Activated CD8-positive, alpha-beta memory T cell treated with anti-CD3 and anti-CD28 coated beads, Interleukin-2, amount 50 U/mL, for 1 hour (primary cell): ENCODE data around the gene CMIP.

ENCODE experiments used
- DNase-seq: peaks from one replicate; pipeline ENCODE4 v3.0.0-alpha.2; 2020; ENCODE audit errors: extremely low read depth

CMIP gene

DNA sequence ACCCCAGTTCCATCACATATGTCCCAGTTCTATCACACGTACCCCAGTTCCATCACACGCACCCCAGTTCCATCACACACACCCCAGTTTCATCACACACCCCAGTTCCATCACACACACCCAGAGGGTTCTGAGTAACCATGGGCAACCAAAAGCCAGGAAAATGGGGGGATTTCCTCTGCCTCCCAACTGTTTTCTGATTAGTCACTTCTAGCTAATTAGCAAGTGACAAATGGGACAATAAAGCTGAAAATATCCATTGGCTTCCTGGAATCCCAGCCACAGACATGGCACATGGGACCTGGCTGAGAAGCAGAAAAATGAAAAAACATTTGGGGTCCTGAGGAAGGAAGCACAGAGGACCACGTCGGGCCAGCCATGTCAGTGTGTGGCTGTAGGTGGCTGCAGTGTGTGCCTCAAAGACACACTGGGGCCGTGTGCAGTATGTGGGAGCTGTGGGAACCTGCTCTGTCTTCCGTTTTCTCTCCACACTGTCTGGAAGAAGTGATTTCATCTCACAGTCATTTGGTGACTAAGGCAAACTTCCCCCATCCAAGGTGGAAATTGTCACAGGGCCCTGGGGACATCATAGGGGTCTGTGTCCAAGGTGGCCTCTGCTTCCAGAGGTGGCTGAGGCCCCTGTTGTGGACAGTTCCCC lies 106.7 kb downstream of the CMIP start:
- DNase-seq: no peak

DNA sequence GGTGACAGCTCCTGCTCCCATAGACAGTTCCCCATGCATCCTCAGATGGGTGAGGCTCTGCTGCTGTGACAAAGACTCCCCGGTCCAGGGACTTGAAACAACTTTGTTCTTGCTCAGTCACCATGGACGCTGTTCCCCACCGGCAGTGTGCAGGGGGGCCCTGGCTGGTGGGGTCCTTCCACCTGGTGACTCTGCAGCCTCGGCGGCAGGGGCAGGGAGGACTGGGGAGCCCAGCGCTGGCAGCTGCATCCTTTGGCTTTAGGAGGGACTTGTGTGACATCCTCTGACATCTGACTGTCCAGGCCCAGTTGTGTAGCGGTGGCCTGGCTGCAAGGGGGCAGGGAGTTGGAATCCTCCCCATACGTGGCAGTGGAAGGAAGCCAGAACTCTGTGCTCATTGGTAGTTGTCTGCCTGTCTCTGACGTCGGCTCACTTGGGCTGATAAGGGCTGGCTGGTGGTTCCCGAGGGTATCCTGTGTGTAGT lies 107.3 kb downstream of the CMIP start:
- DNase-seq: no peak

DNA sequence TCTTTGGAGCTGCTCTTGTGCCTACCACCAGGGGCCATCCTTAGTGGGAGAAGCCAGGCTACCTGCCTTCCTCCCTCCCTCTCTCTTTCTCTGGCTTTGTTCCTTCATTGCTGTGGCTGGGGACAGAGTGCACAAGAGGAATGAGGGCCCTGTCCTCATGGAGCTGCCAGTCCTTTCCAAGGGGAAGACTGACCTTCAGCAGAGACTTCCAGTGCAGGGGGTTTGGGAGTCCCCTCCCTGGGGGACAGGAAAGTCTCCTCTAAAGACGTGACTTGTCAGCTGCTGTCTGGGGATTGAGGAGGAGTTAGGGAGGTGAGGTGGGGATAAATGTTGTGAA lies 108.1 kb downstream of the CMIP start:
- no peak for DNase-seq

DNA sequence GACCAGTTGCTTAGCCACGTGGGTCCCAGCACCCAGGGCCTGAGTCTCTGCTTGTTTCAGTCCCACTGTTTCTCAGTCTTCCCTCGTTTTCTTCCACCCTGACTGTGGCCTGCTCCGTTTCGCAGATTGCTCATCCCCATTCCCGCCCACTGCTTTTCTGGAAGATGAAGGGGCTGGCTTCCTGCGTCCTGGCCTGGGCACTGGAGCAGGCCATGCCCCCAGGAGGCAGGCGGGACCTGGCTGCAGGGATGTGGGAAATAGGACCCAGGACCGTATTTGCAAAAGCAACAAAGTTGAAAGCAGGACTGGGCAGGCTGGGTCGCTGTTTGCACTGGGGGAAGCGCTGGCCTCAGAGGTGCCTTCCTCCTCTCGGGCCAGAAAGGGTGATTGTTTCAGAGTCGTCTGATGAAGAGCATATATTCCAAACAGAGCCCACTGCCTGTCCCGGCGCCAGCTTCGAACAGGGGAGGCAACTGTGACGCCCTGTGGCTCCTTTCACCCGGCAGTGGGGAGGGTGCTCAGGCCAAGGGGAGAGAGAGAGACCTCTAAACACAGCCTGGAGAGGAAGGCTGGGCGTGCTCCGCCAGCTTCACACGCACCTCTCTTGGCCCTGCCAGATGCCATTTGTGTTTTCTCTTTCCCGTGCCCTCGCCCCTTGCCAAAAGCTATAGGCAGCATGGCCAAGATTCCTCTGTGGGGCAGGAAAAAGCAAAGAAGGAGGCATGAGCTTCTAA lies 108.6 kb downstream of the CMIP start:
- no peak for DNase-seq

DNA sequence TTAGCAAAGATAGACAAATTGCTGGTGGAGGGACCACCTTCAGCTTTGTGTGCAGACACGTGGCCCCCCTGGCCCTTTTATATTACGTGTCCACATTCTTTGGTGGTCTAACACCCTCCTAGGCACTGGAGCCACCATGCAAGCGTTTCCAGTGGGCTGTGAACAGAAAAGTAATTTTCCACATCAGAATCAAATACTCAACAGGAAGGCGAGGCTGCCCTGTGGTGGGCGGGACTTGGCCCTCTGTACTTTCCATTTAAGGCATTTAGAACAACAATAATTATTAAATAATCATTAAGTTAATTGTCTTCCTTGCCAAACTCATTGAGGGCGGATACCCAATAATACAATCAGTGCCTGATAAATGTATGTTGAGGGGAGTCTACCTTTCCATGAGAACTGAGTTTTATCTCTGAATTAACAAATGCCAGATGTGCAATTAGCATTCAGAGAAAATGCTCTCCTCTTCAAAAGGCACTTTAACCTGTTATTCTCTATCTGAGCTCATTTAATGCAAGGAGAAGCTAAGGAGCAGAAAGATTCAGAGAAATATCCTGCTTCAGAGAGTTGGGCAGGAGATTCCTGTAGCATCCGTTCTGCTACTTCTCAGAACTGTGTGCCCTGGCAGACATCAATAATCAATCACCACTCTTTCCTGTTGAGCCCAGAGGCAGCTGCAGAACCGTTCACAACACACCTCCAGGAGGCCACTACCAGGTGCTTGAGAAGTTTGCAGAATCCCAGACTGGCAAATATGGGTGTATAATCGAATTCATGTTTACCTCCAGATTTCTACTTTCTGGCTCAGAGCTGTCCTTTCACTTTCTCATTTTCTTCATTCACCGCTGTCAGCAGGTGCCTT lies 109.4 kb downstream of the CMIP start:
- DNase-seq: no peak

DNA sequence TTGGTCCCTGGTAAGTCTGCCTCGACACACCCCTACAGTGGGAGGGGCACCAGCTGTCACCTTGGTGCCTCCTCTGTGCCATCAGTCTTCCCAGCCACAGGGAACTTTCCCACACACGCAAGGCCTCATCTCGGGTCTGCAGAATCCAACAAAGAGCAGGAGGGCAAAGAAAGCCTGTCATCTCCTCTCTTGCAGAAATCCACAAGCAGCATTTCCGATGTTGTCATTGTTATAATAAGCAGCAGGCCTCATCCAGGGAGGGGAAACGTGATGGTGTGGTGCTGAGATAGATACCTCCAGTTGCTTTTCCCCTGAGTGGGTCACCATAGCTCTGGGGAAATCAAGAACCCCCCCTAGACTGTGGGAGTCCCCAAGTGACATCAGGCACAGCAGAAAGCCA lies 110.4 kb downstream of the CMIP start:
- DNase-seq: no peak

DNA sequence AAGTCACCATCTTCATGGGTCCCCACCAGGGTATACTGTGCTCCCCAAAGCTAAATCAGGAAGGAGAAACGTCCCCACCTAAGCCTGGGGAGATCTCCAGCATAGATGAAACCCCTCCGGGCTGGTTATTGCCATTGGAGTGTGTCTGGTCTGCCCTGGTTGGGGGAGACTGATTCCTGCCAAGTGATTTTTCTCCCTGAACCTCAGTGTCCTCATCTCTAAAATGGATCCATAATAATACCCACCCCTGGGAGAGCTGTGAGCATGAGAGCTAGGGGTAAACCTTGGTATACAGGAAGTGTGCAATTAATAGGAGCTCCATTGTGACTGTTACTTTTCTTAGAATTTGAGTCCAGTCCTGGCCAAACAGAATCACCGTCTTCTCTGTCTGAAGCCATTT lies 111.1 kb downstream of the CMIP start:
- no peak for DNase-seq

DNA sequence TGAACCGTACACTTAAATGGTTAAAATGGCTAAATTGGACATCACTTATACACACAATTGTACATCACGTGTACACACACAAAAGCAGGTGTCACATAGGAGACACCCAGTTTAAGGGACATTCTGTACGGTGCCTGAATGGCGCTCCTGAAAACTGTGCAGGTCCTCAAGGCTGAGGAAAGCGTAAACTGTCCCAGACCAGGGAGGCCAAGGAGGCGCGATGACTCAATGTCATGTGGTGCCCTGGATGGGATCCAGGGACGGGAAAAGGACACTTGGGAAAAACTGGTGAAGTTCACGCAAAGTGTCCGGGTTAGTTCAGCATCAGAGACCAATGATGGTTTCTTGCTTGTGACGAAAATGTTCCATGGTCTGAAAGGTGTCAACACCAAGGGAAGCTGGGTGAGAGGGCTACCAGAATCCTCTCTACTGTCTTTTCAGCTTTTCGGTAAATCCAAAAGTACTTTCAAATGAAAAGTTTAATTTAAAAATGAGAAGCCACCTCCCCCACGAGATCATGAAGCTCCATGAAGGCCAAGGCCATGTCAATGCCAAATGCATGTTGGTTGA lies 112.2 kb downstream of the CMIP start:
- DNase-seq: no peak

DNA sequence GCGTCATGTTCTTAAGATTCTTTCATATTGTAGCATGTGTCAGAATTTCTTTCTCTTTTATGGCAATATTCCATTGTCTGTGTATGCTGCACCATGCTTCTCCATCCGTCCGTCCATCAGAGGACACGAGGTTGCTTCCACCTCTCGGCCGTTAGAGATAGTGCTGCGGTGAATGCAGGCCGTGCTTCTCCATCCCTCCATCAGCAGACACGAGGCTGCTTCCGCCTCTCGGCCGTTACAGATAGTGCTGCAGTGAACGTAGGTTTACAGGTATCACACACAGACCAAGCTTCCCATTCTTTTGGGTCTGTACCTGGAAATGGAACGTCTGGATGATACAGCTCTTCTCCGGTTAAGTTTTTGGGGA lies 113.5 kb downstream of the CMIP start:
- no peak for DNase-seq

DNA sequence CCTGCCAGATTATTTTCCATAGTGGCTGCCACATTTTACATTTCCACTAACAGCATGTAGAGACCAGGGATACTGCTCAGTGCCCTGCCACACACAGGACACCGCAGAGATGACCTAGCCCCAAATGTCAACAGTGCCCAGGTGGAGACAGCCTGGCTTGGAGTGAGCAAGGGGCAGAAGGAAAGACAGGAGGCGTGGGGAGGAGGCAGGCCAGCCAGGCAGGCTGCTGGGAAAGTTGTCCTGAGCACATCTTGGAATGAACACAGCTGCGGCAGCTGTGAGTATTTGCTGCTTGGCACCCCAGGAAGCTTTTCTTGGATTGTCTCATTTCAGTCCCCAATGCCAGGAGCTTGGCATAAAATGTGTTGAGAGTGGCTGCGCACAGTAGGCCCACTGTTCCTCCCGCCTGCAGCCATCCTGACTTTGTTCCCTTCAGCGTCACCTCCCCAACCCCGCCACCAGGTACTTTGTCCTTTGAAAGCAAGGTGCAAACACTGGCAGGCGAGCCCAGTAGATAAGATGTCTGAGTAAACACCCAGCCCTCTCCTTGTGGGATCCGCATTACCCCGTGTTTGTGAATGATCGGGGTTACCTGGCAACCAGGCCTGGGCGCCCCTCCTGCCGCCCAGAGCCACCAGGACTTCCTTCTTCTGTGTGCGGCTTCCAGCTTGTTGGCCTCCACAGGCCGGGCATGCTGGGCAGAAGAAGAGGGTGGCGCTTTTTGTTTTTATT lies 114.0 kb downstream of the CMIP start:
- DNase-seq: no peak

DNA sequence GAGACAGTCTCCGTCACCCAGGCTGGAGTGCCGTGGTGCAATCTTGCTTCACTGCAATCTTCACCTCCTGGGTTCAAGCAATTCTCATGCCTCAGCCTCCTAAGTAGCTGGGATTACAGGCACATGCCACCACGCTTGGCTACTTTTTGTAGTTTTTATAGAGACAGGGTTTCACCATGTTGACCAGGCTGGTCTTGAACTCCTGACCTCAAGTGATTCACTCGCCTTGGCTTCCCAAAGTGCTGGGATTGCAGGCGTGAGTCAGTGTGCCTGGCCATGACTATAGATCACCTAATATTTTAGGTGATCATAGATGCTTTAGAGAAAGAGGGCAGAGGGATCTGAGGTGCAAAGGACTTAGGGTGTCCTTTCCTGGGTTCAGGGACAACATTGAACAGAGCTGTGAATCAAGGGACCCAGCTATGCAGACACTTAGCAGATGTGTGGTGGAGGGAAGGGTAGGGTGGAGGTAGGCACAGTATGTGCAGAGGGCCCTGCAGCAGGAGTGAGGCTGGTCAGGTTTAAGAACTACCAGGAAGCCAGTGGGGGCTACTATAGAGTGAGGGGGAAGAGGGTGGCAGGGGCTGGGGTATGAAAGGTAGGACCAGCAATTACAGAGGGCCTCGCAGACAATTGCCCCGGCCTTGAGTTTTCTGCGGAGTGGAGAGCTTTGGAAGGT lies 116.5 kb downstream of the CMIP start:
- no peak for DNase-seq

DNA sequence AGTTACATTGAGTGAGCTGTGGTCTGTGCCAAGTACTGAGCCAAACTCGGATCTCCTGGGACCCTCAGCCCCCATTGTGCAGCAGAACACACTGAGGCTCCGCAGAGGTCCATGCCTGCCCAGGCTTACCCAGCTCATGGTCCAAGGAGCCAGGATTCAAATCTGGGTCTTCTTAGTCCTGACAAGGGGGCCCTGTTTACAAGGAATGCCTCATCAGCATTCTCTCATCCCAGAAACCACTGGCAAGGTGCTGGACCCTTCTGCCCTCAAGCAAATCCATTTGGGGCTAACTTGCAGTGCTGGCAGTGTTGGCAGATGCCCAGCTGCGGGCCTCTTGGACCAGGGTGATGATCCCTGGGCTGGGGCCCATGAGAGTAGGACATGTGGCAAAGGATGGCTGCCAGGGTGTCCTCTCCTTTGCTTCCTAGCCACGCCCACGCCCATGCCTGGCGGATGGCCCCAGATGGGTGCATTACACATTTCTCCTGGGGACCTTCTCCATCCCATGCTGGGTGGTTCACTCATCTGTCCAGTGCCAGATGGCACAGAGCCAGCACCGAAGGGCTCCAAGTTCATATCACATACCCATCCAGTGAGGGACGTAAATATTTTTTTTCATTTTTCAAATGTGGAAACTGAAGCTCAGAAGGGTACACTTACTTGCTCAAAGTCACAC lies 117.7 kb downstream of the CMIP start:
- DNase-seq: no peak

DNA sequence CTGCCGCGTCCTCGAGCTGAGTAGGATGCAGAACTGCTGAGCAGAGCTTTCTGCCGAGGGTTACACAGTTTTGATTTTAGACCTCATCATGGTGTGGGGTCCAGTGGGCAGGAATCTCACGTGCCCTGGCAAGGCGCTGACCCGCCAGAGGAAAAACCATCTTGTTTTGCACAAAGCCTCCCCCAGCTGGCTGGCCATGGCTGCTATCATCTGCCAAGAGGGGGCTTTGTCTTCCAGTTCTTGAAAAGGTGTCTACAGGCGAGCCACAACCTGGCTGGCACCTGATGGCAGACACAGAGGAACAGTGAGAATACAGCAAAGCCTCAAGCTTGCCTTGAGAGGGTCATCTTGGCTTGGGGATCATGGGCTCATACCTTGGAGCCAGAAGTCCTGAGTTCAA lies 118.3 kb downstream of the CMIP start:
- no peak for DNase-seq

DNA sequence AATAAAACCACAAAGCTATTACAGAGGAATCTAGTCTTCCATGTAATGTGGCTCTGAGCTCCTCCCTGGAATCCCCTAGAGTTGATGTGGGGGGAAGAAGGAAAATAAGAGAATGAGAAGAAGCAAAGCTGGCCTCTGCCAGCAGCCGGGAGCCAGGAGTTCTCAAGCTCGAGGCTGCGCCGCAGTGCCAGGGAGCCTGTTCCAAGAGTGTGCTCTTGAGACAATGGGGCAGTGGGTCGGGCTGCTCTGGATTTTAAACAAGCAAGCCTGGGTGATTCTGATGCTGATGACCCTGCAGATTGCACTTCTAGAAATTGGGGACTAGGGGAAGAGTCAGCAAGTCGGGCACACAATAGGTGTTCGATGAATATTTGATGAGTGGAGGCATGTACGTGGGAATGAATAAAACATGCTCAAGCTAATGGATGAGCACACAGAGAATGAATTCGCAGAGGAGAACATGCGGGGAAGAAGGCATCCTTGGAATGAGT lies 119.9 kb downstream of the CMIP start:
- DNase-seq: no peak

DNA sequence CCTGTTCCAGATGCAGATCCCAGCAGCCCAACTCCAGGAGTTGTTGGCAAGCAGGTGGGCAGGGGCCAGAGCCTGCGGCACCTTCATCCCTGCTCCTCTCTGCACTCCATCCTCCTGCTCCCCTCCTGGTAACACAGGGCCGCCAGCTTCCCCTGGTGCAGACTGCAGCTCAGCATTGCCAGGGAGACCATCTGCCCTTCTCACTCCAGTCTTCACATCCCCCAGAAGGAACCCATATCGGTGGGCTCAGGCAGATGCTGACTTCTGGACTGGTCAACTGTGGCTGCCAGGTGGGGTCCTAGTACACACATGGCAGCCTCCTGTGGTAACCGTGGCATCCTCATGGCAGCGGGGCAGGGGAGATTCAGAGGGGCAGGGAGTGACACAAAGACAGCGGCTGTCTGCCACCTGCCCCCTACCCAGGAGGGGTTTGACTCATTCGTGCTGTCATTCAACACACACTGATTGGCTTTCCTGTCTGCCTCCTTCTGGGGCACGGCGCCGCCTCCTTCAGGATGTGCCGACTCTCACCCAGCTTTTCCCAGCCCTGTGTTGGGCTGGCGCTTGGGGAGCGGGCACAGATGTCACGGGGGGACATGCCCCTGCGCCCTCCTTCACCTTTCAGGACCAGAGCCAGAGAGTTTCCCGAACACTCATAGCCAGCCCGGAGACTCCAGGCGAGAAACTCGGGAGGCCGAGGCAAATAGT lies 120.9 kb downstream of the CMIP start:
- no peak for DNase-seq

DNA sequence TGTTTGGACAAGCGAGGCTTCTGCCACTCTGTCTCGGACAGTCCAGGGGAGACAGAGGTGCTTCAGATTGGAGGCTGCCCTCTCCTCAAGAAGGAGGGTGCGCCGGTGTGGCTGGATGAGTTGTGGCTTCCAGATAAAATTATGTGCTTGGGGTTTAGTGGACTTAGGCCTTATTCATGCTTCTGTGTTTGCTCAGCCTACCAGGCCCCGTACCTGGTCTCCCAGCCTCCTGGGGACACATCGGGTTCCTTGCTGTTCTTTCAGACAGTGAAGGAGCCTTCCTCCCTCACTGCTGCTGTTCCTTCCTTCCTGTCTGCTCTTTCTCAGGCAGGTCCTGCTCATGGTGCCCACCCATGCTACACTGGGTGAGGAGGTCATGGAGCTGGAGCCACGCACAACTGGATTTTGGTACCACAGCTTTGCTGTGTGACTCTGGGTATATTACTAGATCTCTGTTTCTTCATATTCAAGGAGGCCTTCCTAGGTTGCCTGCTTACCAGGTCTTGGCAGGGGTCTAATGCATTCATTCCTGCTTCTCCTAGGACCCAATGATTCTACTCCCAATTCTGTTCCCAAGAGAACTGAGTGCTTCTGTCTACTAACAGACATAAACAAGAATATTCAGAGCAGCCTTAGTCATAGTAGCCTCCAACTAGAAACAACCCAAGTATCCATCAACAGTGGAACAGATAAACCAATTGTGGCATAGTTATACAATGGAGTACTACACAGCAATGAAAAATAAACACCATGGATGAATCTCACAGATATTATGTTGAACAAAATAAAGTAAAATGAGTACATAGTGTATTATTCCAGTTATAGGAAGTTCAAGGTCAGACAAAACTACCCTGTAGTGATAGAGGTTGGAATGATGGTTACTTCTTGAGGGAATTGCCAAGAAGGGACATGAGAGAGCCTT lies 121.7 kb downstream of the CMIP start:
- DNase-seq: no peak

DNA sequence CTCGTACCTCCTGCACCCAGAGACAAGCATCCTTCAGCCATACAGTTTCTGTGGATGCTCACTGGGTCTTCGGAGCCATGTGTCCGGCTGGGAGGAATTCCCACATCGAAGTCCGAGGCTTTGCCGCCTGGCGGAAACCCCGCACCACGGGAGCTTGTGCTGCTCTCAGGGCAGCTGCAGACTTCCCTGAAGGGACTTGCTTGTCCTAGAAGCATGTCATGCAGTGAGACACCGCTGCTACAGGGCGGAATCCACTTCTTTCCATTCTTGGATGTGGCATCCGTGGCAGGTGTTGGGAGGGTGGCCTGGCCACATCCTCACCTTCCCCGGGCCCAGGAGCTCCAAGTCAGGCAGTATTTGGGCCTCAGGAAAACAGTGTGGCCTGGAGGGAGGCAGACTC lies 122.5 kb downstream of the CMIP start:
- no peak for DNase-seq

DNA sequence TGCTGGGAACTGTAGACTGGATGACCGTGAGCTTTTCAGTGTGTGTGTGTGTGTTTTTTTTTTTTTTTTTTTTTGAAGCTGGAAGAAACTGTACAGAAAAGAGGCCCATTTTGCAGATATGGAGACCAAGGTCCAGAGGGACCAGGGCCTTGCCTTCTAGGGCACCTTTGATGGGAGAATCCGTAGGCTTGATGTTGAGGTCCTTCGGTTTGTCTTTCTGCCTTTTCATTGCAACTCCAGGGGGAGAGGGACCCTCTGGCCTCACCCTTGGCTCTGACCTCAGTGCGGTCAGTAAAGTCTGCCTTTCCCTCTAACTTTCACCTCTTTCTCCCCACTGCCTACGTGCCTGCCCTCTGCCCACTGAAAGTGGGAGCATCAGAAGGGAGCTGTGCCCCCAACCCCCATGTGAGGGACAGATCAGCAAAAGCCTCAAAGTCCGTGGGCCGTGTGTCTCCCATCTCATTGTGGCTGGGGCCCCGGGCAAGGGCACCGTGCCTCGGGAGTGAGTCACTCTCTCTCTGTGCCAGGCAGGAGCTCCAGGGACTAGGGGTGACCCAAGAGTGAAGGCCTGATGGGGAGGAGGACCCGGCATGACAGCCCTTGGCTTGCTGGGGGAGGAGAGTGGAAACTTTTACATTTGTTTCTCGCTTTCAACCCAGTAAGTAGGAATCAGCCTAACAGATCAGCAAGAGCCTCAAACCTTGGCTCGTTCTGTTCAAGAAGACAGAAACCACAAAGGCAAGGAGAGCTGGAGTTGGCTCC lies 123.6 kb downstream of the CMIP start:
- no peak for DNase-seq
